NCI-H526 treated with DMSO at 0.1 percent for 48 hours (cell line): Measurements from ENCODE around the gene RNF4.
"Not testable (repeated sequence)": the region's sequence is repeated elsewhere in the genome, so short reads cannot be mapped to it uniquely, and the experiment has no call there.

Source experiments
- DNase-seq: peaks from one replicate; lab custom pipeline; 2025; lab: John Stamatoyannopoulos, UW

Gene RNF4

GRCh38 chr4:2458546-2459491 lies 10.1 kb upstream of the RNF4 start:
- no peak for DNase-seq

GRCh38 chr4:2459589-2460349 lies 9.1 kb upstream of the RNF4 start:
- DNase-seq = no peak

- no peak for DNase-seq
Measured at GRCh38 chr4:2461246-2461960, 7.5 kb upstream of the RNF4 start.

GRCh38 chr4:2462218-2462991 lies 6.5 kb upstream of the RNF4 start:
- peak; percentile 48 for DNase-seq

GRCh38 chr4:2462992-2463762 lies 5.7 kb upstream of the RNF4 start:
- DNase-seq = no peak

- DNase-seq = no peak
Measured at GRCh38 chr4:2465032-2465431, 3.9 kb upstream of the RNF4 start.

GRCh38 chr4:2465544-2465943 lies 3.4 kb upstream of the RNF4 start:
- DNase-seq = not testable (repeated sequence)

- peak; percentile 6 for DNase-seq
Measured at GRCh38 chr4:2469192-2469984, 482 bp downstream of the RNF4 start.

GRCh38 chr4:2470791-2471190 lies 1.9 kb downstream of the RNF4 start:
- no peak for DNase-seq

- no peak for DNase-seq
Measured at GRCh38 chr4:2472187-2472586, 3.3 kb downstream of the RNF4 start.

GRCh38 chr4:2478229-2478628 lies 9.3 kb downstream of the RNF4 start:
- DNase-seq = no peak

GRCh38 chr4:2480649-2481048 lies 11.7 kb downstream of the RNF4 start:
- DNase-seq = no peak

GRCh38 chr4:2482192-2482591 lies 13.3 kb downstream of the RNF4 start:
- DNase-seq = no peak

- DNase-seq = no peak
Measured at GRCh38 chr4:2482693-2483092, 13.8 kb downstream of the RNF4 start.

GRCh38 chr4:2483237-2483636 lies 14.3 kb downstream of the RNF4 start:
- DNase-seq = peak; percentile 13

- DNase-seq = no peak
Measured at GRCh38 chr4:2484185-2484584, 15.3 kb downstream of the RNF4 start.

GRCh38 chr4:2484993-2485392 lies 16.1 kb downstream of the RNF4 start:
- no peak for DNase-seq

- no peak for DNase-seq
Measured at GRCh38 chr4:2485956-2486355, 17.1 kb downstream of the RNF4 start.

- no peak for DNase-seq
Measured at GRCh38 chr4:2486981-2487380, 18.1 kb downstream of the RNF4 start.

GRCh38 chr4:2487632-2488031 lies 18.7 kb downstream of the RNF4 start:
- DNase-seq = no peak
